HG02973 (cell line): Measurements from ENCODE around the gene ABCB11.
A peak's percentile ranks its signal among the peaks of the same experiment; 100 is the strongest.
"Not testable (repeated sequence)": the region's sequence is repeated elsewhere in the genome, so short reads cannot be mapped to it uniquely, and the experiment has no call there.

ENCODE experiments used
- ATAC-seq: cut with Tn5 transposase; IDR thresholded peaks from one replicate; pipeline ENCODE4 v1.9.1; 2021; ENCODE audit warnings: moderate library complexity; ENCODE audit not compliant: unreplicated experiment

Gene ABCB11

GRCh38 chr2:169031202-169031601 is at the start of gene ABCB11:
Gene ABCB11 (minus strand): TSS chr2:169031324. CDS start chr2:169018125, 13,199 bp downstream.
- no peak for ATAC-seq

DNA sequence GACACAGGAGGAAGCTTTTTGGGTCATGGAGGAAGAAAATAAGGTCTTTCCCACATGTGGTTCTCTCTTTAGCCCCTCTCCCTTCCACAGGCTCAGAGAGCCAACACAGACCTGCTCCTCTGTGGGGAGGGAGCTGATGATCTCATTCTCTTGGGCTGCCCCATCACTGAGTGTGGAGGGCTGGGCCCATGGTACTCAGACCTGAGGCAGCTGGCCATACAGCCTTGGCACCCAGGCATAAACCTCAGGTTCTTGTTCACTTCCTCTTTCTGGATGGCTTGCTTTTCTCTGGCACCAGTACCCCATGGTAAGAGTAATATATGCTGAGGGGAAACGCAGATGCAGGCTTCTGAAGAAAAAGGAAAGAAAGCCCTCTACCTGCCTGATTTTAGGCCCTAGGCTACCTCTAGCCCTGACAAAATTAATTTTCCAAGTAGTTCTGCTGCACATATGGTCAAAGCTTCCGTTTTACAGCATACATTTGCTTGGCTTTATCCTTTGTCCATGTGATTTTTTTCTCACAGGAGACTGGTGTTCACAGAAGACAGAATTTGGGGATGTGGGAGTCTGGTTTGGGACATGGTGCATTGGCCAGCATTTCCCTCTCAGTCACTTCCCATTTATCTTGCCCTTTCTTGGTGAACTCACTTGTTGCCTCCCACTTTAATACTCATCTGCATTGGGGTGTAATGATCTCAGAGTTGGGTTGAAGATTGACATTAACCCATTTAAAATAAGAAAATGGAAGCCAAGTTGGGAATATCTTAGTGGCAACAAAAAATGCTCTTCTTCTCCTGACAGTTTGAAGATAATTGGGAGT is 49.3 kb upstream of the ABCB11 start:
- ATAC-seq, result peak; percentile 78

DNA sequence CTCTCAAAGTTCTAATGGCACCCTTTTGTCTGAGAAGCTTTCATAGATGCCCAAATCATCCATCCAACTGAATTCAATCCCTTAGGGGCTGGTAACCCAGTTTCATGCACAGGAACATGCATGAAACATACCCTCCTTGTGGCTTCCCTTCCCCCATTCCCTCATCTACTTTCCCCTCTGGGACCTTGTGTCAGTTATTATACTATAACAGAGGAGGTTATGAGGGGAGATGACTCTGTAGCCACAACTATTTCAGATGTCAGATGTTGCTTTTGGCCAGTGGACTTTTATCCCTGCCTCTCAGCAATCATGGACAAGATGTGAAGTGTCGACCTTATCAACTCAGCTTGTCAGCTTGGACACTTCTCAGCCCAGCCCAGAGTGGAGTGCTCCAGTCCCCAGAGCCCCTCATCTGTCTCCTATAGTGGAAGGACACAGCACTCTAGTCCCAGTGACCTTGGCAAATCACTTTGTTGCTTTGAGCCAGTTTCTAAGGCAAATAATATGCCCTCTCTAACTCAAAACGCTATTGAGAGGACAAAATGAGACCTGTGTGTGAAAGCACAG is 46.6 kb upstream of the ABCB11 start:
- ATAC-seq, result no peak

DNA sequence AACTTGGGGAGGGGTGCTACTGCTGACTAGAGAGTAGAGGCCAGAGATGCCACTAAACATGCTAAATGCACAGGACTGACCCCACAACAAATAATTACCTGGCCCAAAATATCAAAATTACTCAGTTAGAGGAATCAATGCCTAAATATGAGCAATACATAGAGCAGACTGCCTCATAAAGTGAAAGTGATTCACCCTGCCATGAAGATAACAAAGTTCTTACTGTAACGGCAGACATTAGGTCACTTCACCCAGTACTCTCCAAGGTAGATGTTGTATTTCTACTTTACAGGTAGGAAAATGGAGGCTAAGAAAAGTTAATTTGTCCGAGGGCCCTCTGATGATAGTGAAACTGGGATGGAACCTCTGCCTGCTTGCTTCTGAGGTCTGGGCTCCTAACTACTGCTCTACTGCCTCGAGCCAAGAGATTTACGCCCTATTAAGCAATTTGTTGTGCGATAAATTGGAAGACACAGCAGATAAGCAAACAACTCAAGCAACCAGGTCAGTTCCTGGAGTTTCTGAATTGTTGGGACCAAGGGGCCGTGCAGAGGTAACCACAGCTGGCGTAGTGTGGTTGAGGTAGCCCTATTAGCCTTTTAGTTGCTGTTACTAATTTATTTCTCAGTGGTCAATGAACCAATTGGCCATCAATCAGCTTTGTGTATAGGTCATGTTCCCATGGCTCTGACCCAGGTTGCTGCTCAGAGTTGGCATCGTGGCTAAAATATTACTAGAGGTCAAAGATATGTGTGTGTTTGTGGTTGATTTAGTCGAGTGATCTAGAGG is 43.0 kb upstream of the ABCB11 start:
- peak; percentile 43 for ATAC-seq

GRCh38 chr2:169073211-169073962 is 42.3 kb upstream of the ABCB11 start:
- ATAC-seq, result no peak

DNA sequence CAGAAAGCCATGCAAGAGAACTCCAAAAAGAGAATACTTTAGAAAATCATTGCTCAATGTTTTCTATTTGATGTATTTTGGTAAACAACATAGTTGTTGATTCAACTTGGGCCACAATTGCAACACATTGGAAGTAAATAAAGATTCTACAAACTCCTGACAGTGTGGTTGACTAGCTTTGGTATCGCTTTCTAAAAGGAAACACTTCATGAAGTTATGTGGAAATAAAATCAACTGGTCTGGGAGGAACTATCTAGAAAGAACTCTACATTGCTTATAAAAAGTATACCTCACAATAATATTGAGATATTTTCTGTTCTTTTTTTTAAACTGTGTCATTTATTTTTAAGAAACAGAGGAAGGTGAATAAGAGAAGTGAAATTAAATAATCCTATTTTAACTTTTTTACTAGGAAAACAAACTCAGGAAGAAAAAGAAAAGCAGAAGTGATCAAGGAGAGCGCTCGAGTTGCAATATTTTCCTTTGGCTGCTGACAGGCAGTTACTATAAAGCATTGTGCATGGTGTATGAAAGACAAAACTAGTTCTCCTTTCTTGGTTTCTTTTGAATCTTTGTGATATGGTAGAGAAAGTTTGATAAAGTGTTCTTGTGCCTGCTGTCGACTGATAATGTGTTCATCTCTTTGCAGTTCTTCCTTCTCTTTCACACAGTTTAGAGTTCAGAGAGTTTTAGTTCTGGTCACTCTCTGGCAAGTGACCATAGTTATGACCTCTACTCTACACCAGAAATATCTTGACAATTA is 41.2 kb upstream of the ABCB11 start:
- peak; percentile 53 for ATAC-seq

DNA sequence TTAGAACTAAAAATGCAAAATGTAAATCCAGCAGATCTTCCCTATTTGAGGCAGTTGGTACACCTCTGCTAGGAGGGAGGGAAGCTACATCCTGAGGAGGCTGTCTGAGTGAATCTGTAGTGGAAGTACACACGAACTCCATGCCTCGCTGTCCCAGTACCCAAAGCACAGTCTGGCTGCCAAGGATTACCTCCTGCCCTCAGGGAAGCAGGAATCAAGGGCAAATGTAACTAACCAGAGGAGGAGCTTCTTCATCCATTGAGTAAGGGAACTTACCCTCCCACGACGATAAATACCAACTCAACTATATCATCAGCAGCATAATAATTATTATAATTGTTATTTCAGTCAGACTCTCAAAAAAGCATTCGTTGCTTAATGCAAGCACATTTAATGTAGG is 40.3 kb upstream of the ABCB11 start:
- ATAC-seq, result no peak

DNA sequence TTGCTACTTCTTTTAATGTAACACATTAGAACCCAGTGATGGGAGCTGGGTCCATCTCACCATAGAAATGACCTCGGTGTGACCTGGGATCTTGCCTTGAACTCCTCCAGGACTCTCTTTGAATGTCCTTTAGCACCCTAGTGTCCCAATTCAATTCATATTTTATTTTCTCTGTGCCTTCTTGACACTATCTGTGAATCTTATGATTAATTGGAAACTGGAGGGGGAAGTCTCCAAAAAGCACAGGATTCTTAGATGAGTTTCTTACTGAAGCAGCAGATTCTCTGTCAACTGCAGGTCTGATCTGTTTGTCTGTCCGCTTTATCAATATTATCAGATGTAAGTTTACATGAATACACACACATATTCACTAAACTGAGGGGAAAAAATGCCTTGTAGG is 38.7 kb upstream of the ABCB11 start:
- ATAC-seq, result no peak

DNA sequence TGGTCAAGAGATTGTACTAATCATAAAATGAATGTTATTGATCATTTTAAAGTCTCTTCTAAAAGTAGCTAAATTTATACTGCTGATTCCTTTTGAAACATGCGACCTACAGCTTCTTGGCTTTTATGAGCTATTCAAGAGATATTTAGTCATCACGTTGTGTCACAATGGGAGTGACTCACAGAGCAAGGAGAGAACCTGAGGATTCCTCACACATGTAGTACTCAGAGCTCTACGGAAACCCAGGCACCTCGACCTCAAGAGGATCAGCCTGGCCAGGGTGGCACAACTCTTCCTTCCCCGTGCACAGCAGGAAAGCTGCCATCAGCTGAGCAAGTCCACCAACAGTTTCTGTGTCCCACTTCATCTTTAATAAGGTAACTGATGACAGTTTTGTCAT is 38.2 kb upstream of the ABCB11 start, which contains the start of gene DHRS9:
TSS of gene DHRS9 (plus strand) at position 223 of the 400 bp plus-strand sequence. CDS start 12,019 bp downstream, outside the sequence.
- ATAC-seq, result no peak

- ATAC-seq, result no peak
These were observed 35.8 kb upstream of the ABCB11 start for GRCh38 chr2:169066897-169067296.

DNA sequence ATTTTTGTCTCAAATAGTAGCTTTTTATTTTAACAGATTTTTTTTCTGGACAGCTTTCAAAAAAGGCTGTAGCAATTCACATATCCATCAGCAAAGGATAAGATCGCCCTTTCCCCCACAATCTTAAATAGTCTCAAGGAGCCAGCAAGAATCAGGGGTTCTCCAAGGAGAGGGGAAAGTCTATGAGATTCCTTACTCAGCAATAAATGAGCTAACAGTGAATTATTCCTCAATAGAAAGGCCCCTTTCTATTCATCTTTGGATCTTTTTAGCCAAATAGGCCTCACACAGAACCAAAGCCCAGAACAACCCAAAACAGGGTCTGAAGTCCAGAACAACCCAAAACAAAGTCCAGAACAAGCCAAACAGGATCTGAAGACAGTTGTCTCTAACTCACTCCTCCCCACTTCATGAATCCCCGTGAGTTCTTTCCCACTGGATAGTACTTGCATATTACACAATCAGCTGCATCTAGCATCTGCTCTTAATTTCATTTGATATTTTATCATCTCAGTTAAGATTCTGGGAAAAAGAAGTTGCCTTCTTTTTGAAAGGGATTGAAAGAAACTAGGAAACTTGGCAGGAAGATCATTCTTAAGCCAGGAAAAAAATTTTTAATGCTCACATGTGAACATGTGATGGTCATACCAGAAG is 34.9 kb upstream of the ABCB11 start:
- no peak for ATAC-seq

GRCh38 chr2:169065422-169065821 is 34.3 kb upstream of the ABCB11 start:
- ATAC-seq, result no peak

DNA sequence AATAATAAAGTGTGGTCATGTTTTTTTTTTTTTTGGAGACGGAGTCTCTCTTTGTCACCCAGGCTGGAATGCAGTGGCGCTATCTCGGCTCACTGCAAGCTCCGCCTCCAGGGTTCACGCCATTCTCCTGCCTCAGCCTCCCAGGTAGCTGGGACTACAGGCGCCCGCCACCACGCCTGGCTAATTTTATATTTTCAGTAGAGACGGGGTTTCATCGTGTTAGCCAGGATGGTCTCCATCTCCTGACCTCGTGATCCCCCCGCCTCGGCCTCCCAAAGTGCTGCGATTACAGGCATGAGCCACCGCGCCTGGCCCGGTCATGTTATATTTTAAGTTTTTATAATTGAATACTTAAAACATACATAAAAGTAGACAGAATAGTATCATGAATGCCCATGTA is 33.1 kb upstream of the ABCB11 start:
- ATAC-seq, result not testable (repeated sequence)

- ATAC-seq, result not testable (repeated sequence)
These were observed 23.5 kb upstream of the ABCB11 start for GRCh38 chr2:169054575-169054974.

DNA sequence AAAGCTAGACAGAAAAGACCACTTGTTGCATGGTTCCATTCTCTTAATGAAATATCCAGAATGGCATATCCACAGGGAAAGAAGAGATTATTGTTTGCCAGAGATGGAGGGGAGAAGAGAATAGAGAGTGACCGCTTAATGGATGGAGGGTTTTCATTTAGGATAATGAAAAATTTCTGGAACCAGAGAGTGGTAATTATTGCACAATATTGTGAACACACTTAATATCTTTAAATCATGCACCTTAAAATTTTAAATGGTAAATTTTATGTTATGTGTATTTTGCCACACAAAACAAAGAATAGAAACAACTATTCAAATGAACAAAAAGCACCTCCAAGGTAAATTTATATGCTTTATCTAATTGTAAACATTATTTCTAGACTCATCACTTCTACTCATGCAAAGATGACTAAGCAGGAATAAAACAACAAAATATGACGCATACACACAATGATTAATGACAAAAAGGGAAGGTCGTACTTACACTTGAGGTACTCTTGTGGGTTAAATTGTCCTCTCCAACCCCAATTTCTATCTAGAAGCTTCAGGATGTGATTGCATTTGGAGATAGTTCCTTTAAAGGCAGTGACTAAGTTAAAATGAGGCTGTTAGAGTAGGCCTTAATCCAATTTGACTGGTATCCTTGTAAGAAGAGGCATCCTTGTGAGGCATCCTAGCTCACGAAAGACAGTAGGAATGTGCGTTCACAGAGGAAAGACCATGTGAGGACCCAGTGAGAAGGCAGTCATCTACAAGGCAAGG is 19.5 kb upstream of the ABCB11 start:
- ATAC-seq, result no peak

DNA sequence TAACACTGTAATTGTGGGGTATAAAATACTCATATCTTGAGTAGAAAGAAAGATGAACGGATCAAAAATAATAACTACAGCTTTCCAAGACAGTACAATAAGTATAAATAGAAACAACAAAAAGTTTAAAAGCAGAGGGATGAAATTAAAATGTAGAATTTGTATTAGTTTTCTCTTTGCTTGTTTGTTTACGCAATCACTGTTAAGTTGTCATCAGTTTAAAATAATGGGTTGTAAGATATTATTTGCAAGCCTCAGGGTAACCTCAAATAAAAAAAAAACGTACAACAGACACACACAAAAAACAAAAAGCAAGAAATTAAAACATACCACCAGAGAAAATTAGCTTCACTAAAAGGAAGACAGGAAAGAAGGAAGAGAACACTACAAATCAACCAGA is 18.0 kb upstream of the ABCB11 start:
- no peak for ATAC-seq

GRCh38 chr2:169047256-169048250 is 16.4 kb upstream of the ABCB11 start:
- ATAC-seq, result no peak
